ENCODE data around the gene TMEM82.

Gene TMEM82

GRCh38 chr1:15719381-15720120, 22.7 kb upstream of the TMEM82 start:
- no peak overlapping the region for H3K27ac ChIP-seq (ENCODE audit: extremely low read depth, low read depth, low read length)
- ChIA-PET CTCF (interaction anchor here (0.7 to 3.1 kb wide), 3 partner anchors 21 to 115 kb away, joined by 4 to 9 read pairs (median 4); no protein-coding TSS in a partner anchor), POLR2A (no interaction called here)
- H3K4me1 ChIP-seq (ENCODE audit: control insufficient read depth, insufficient read depth, low read length): no peaks in the 10 kb centered on the region
- no peak overlapping the region for H3K4me3 ChIP-seq (ENCODE audit: low read depth, low read length)
- H3K36me3 ChIP-seq (ENCODE audit: control insufficient read depth in 2 of 2, insufficient read depth in 1 of 2, low read length in 2 of 2): peaks cover 8 to 84% of the 10 kb centered on the region in 2 experiments; a peak in 2 of 3 replicates
- no peaks in the 10 kb centered on the region for H3K9me3 ChIP-seq (ENCODE audit: control insufficient read depth, insufficient read depth, low read depth, low read length)
- no peak for TF ChIP-seq TCF7L2 (IDR thresholded peaks at IDR 0.05; ENCODE audit: borderline replicate concordance, low read depth, low read length)
- TF ChIP-seq ZNF174 (tag by site-specific recombination; IDR thresholded peaks at IDR 0.05): no peak
- no peak for TF ChIP-seq GLIS2 (tag by site-specific recombination; IDR thresholded peaks at IDR 0.05)

DNA sequence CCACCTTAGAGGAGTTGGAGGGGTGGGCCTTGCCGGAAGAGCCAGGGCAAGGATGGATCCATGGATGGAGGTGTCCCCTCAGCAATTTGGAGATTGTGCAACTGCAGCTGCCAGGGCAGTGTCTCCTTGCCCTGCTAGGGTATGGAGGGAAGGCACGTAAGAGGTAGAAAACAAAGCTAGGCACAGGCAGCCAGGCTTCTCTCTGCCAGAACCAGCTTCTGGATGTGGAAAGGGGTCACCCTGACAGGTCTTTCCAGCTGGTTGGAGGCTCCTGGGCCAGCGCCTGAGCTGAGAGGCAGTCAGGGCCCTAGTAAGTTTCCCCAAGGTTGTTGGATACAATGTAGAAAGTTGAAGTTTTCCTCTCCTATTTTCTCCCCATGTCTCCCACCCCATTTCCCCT, 21.4 kb upstream of the TMEM82 start:
- Histone ChIP-seq H3K36me3 (ENCODE audit: control insufficient read depth in 2 of 2, insufficient read depth in 1 of 2, low read length in 2 of 2) (peaks cover 8 to 89% of the 10 kb centered on the region in 2 experiments; a peak in 2 of 3 replicates), H3K9me3 (ENCODE audit: control insufficient read depth, insufficient read depth, low read depth, low read length) (no peaks in the 10 kb centered on the region), H3K27ac (ENCODE audit: extremely low read depth, low read depth, low read length) (no peak overlapping the region), H3K4me1 (ENCODE audit: control insufficient read depth, insufficient read depth, low read length) (no peaks in the 10 kb centered on the region), H3K4me3 (ENCODE audit: low read depth, low read length) (no peak overlapping the region)
- ChIA-PET POLR2A (no interaction called here), CTCF (no interaction called here)
- TF ChIP-seq ZNF223 (tag by site-specific recombination; IDR thresholded peaks at IDR 0.05): no peak
- TF ChIP-seq ZNF155 (tag by site-specific recombination; IDR thresholded peaks at IDR 0.05): no peak
- TF ChIP-seq ZNF394 (tag by site-specific recombination; IDR thresholded peaks at IDR 0.05; ENCODE audit: borderline replicate concordance): no peak
- TF ChIP-seq, protein P1, sequence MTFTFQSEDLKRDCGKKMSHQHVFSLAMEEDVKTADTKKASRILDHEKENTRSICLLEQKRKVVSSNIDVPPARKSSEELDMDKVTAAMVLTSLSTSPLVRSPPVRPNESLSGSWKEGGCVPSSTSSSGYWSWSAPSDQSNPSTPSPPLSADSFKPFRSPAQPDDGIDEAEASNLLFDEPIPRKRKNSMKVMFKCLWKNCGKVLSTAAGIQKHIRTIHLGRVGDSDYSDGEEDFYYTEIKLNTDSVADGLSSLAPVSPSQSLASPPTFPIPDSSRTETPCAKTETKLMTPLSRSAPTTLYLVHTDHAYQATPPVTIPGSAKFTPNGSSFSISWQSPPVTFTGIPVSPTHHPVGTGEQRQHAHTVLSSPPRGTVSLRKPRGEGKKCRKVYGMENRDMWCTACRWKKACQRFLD (tag by site-specific recombination; IDR thresholded peaks at IDR 0.05): no peak

DNA sequence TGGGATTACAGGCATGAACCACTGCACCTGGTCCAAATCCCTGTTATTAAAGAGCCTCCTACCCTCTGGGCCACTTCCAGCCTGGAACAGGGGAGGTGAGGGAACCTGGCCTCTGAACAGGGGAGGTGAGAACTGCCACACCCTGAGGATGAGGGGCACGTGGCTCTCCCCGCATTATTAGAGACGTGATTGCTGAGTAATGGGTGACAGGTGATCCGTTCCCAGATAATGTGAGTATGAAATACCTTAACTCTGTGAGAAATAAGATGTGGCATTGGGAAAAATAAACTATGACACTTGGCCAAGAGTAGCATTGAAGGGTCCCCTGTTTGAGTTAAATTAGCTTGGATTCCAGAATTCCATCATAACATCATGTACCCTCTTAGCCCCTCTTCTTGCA, 19.9 kb upstream of the TMEM82 start:
- no peaks in the 10 kb centered on the region for H3K9me3 ChIP-seq (ENCODE audit: control insufficient read depth, insufficient read depth, low read depth, low read length)
- CTCF ChIA-PET: interaction anchor here (1.7 kb wide), 1 partner anchor 18 kb away, joined by 3 read pairs; no protein-coding TSS in a partner anchor
- no peak overlapping the region for H3K4me3 ChIP-seq (ENCODE audit: low read depth, low read length)
- H3K27ac ChIP-seq (ENCODE audit: extremely low read depth, low read depth, low read length): no peak overlapping the region
- TF ChIP-seq ZNF555 (tag by site-specific recombination; conservative IDR thresholded peaks at IDR 0.05) (no peak), ZBTB20 (tag by site-specific recombination; IDR thresholded peaks at IDR 0.05) (no peak), HOXD13 (CRISPR knock-in tag; IDR thresholded peaks at IDR 0.05; ENCODE audit: borderline replicate concordance) (no peak)
- POLR2A ChIA-PET: no interaction called here
- H3K36me3 ChIP-seq (ENCODE audit: control insufficient read depth in 2 of 2, insufficient read depth in 1 of 2, low read length in 2 of 2): peaks cover 4 to 90% of the 10 kb centered on the region in 2 experiments; a peak in 1 of 3 replicates
- no peaks in the 10 kb centered on the region for H3K4me1 ChIP-seq (ENCODE audit: control insufficient read depth, insufficient read depth, low read length)

DNA sequence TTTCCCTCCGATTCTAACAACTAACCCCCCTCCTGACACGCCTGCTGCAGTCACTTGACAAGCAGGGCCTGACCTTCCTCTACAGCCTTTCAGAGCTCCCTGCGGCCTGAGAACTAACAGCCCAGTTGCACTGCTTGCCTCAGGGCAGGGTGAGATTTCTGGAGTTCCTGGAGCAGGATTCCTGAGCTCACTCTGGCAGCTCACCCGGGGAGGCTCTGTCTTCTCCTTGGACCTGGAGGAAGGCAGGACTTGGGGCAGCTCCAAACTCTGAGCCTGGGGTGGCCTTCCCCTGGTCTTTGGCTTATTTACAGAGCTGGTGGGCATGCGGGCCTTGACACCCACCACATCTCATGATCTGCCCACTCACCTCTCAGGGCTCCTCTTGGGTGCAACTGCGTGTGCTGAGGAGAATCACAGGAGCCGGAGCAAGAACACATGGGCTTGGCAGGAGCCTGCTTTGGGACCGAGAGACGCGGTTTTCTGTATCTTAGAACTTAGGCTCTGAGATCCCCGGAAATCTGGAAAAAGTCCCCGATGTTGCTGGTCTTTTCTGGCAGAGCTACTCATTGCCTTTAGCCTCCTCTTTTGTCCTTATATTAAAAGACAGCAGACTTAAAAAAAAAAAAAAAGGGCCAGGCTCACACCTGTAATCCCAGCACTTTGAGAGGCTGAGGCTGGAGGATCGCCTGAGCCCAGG, 19.3 kb upstream of the TMEM82 start:
- H3K9me3 ChIP-seq (ENCODE audit: control insufficient read depth, insufficient read depth, low read depth, low read length): no peaks in the 10 kb centered on the region
- TF ChIP-seq ZNF121 (tag by site-specific recombination; IDR thresholded peaks at IDR 0.05) (no peak), EGR2 (tag by site-specific recombination; IDR thresholded peaks at IDR 0.05; ENCODE audit: low read depth) (peak; percentile 59; the same call in 1 of the 2 replicates), ZSCAN16 (tag by site-specific recombination; IDR thresholded peaks at IDR 0.05) (no peak), ZNF19 (tag by site-specific recombination; IDR thresholded peaks at IDR 0.05; ENCODE audit: low read depth) (no peak), ZNF175 (tag by site-specific recombination; IDR thresholded peaks at IDR 0.05) (no peak), ZNF214 (tag by site-specific recombination; IDR thresholded peaks at IDR 0.05; ENCODE audit: borderline replicate concordance) (no peak), ZNF16 (tag by site-specific recombination; IDR thresholded peaks at IDR 0.05; ENCODE audit: low read depth) (peak; percentile 41; the same call in 1 of the 2 replicates), ZFHX2 (tag by site-specific recombination; conservative IDR thresholded peaks at IDR 0.05) (peak; percentile 69)
- TF ChIP-seq, protein P1 (tag by site-specific recombination; IDR thresholded peaks at IDR 0.05): no peak
- TF ChIP-seq, protein P2, sequence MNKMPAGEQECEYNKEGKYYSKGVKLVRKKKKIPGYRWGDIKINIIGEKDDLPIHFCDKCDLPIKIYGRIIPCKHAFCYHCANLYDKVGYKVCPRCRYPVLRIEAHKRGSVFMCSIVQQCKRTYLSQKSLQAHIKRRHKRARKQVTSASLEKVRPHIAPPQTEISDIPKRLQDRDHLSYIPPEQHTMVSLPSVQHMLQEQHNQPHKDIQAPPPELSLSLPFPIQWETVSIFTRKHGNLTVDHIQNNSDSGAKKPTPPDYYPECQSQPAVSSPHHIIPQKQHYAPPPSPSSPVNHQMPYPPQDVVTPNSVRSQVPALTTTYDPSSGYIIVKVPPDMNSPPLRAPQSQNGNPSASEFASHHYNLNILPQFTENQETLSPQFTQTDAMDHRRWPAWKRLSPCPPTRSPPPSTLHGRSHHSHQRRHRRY (tag by site-specific recombination; IDR thresholded peaks at IDR 0.05): no peak
- no peaks in the 10 kb centered on the region for H3K4me1 ChIP-seq (ENCODE audit: control insufficient read depth, insufficient read depth, low read length)
- ChIA-PET POLR2A (no interaction called here), CTCF (interaction anchor here (1.7 kb wide), 1 partner anchor 17 kb away, joined by 3 read pairs; no protein-coding TSS in a partner anchor)
- H3K4me3 ChIP-seq (ENCODE audit: low read depth, low read length): no peak overlapping the region
- H3K36me3 ChIP-seq (ENCODE audit: control insufficient read depth in 2 of 2, insufficient read depth in 1 of 2, low read length in 2 of 2): peaks cover 4 to 90% of the 10 kb centered on the region in 2 experiments; a peak in 1 of 3 replicates
- no peak overlapping the region for H3K27ac ChIP-seq (ENCODE audit: extremely low read depth, low read depth, low read length)
